PC-9 (cell line): Measurements from ENCODE around the gene THSD7B. TPM values are rescaled to one million over a fixed set of nuclear protein-coding genes. Genes with fewer than 3 reads are reported as not detected.

Experiments used
- BruUV-seq: library from RNA; stranded (reverse); fragments of 400-500 nt; replicated peaks from 2 replicates; lab custom pipeline; 2021; lab: Mats Ljungman, UMichigan
- CTCF ChIA-PET: fragments of 300-600 bp; sonication (Branson Sonifier 250); formaldehyde crosslinking; loops from one replicate; lab custom pipeline; 2022; ENCODE audit warnings: antibody characterized with exemption; lab: Charles Lee
- POLR2A ChIA-PET: fragments of 300-600 bp; sonication (Branson Sonifier 250); formaldehyde crosslinking; loops from one replicate; lab custom pipeline; 2022; ENCODE audit warnings: antibody characterized with exemption; ENCODE audit not compliant: unreplicated experiment; lab: Charles Lee
- DNase-seq, 2 experiments: peaks; one replicate each; pipeline versions ENCODE4 v3.0.0 to v3.0.0-alpha.2; 2015 to 2022; ENCODE audit warnings: mixed read lengths in 1 of 2
- H2AFZ ChIP-seq: fragments of 200-600 bp; sonication (generic); 2 replicates; pipeline ENCODE4 v1.8.1; 2017; ENCODE audit warnings: antibody characterized with exemption
- H3F3A ChIP-seq: fragments of 200-600 bp; sonication (generic); 2 replicates; pipeline ENCODE4 v1.8.1; 2017; ENCODE audit warnings: antibody characterized with exemption, mild to moderate bottlenecking, low read depth; ENCODE audit not compliant: insufficient read depth
- H3K27ac ChIP-seq: fragments of 200-600 bp; sonication (generic); 2 replicates; pipeline ENCODE4 v1.6.1; 2016; ENCODE audit warnings: mixed run types
- H3K27me3 ChIP-seq: fragments of 200-600 bp; sonication (generic); 2 replicates; pipeline ENCODE4 v1.6.1; 2016; ENCODE audit warnings: low read depth, mixed run types; ENCODE audit not compliant: insufficient read depth
- H3K36me3 ChIP-seq: fragments of 200-600 bp; sonication (generic); 2 replicates; pipeline ENCODE4 v1.6.1; 2016; ENCODE audit warnings: low read depth, mixed run types
- H3K4me1 ChIP-seq: fragments of 200-600 bp; sonication (generic); replicated peaks from 2 replicates; pipeline ENCODE4 v1.6.1; 2016; ENCODE audit warnings: mixed run types; ENCODE audit not compliant: insufficient read depth
- H3K4me2 ChIP-seq: fragments of 200-600 bp; sonication (generic); 2 replicates; pipeline ENCODE4 v1.6.1; 2017; ENCODE audit warnings: mixed run types
- H3K4me3 ChIP-seq: fragments of 200-600 bp; sonication (generic); 2 replicates; pipeline ENCODE4 v1.6.1; 2016; ENCODE audit warnings: mixed run types
- H3K79me2 ChIP-seq: fragments of 200-600 bp; sonication (generic); 2 replicates; pipeline ENCODE4 v1.6.1; 2017; ENCODE audit warnings: low read depth, mixed run types
- H3K9me2 ChIP-seq: fragments of 200-600 bp; sonication (generic); 2 replicates; pipeline ENCODE4 v1.8.1; 2017; ENCODE audit warnings: mild to moderate bottlenecking; ENCODE audit not compliant: insufficient read depth
- H3K9me3 ChIP-seq: fragments of 200-600 bp; sonication (generic); 2 replicates; pipeline ENCODE4 v1.8.1; 2016; ENCODE audit warnings: low read depth; ENCODE audit not compliant: insufficient read depth
- H4K20me1 ChIP-seq: fragments of 200-600 bp; sonication (generic); 2 replicates; pipeline ENCODE4 v1.8.1; 2017; ENCODE audit not compliant: insufficient read depth
- CTCF ChIP-seq: fragments of 200-600 bp; sonication (generic); conservative IDR thresholded peaks from 2 replicates; pipeline ENCODE4 v1.6.1; 2017; ENCODE audit warnings: mixed run types, antibody characterized with exemption, mild to moderate bottlenecking, moderate library complexity
- EZH2 ChIP-seq: fragments of 200-600 bp; sonication (generic); IDR thresholded peaks from 2 replicates; pipeline ENCODE4 v1.8.0; 2017; ENCODE audit warnings: antibody characterized with exemption, low read depth
- intact Hi-C: fragments of 100-400 bp; cut with micrococcal nuclease; formaldehyde crosslinking; loops from one replicate; pipeline ENCODE4 v1.10.0; 2022; ENCODE audit not compliant: unreplicated experiment
- total RNA-seq: library from RNA; stranded (reverse); gene quantifications from 2 replicates; pipeline ENCODE4 v1.2.3, GENCODE V29; 2021

Gene THSD7B
- total RNA-seq, 1 experiment from 2014 or later: not detected

- no peaks in the 10 kb centered on the region for H3K36me3 ChIP-seq
- H3K27me3 ChIP-seq: no peaks in the 10 kb centered on the region
- TF ChIP-seq CTCF (no peak), EZH2 (no peak)
- H3K4me2 ChIP-seq: no peak overlapping the region
- no peak overlapping the region for H2AFZ ChIP-seq
- BruUV-seq: no TSS peak
- intact Hi-C loops: no loop called here
- no peaks in the 10 kb centered on the region for H3K9me2 ChIP-seq
- H3K9me3 ChIP-seq: no peaks in the 10 kb centered on the region
- ChIA-PET POLR2A (no interaction called here), CTCF (no interaction called here)
- DNase-seq: no peak
- H3K27ac ChIP-seq: no peak overlapping the region
- H3K4me3 ChIP-seq: no peak overlapping the region
- no peaks in the 10 kb centered on the region for H3K4me1 ChIP-seq
- H3F3A ChIP-seq: no peaks in the 10 kb centered on the region
- no peaks in the 10 kb centered on the region for H3K79me2 ChIP-seq
- H4K20me1 ChIP-seq: no peaks in the 10 kb centered on the region
These were observed 646.2 kb downstream of the THSD7B start for GRCh38 chr2:137411585-137411984.

- DNase-seq: no peak
- CTCF ChIA-PET: no interaction called here
- BruUV-seq: no TSS peak
These were observed 655.4 kb downstream of the THSD7B start for GRCh38 chr2:137420744-137421143.

GRCh38 chr2:137435162-137435561 lies 669.8 kb downstream of the THSD7B start:
- no peaks in the 10 kb centered on the region for H3K36me3 ChIP-seq
- POLR2A ChIA-PET: no interaction called here
- TF ChIP-seq EZH2 (no peak), CTCF (no peak)
- H3K79me2 ChIP-seq: no peaks in the 10 kb centered on the region
- no peaks in the 10 kb centered on the region for H3F3A ChIP-seq
- H3K27me3 ChIP-seq: no peaks in the 10 kb centered on the region
- no peak for DNase-seq
- BruUV-seq: no TSS peak
- no peak overlapping the region for H3K27ac ChIP-seq
- intact Hi-C loops: no loop called here
- H3K4me3 ChIP-seq: no peak overlapping the region
- CTCF ChIA-PET: no interaction called here
- H2AFZ ChIP-seq: no peak overlapping the region; the same call in 1 of the 2 replicates
- H4K20me1 ChIP-seq: no peaks in the 10 kb centered on the region
- no peak overlapping the region for H3K4me2 ChIP-seq
- no peaks in the 10 kb centered on the region for H3K4me1 ChIP-seq
- H3K9me3 ChIP-seq: no peaks in the 10 kb centered on the region
- H3K9me2 ChIP-seq: no peaks in the 10 kb centered on the region

More at GRCh38 chr2:137420744-137421143, 655.4 kb downstream of the THSD7B start:
- Histone ChIP-seq H3F3A (no peaks in the 10 kb centered on the region), H3K4me2 (no peak overlapping the region), H3K9me2 (no peaks in the 10 kb centered on the region), H4K20me1 (no peaks in the 10 kb centered on the region), H3K27ac (no peak overlapping the region), H3K4me1 (no peaks in the 10 kb centered on the region), H3K79me2 (no peaks in the 10 kb centered on the region), H3K27me3 (no peaks in the 10 kb centered on the region), H2AFZ (no peak overlapping the region), H3K4me3 (no peak overlapping the region), H3K9me3 (no peaks in the 10 kb centered on the region), H3K36me3 (no peaks in the 10 kb centered on the region)
- intact Hi-C loops: no loop called here
- TF ChIP-seq CTCF: no peak
- POLR2A ChIA-PET: no interaction called here
